Measurements from ENCODE around the gene ELFN1.

Gene ELFN1

GRCh38 chr7:1724118-1724910, 54.2 kb downstream of the ELFN1 start:
- DNase-seq (ENCODE audit: low read depth in 2 of 3, low spot score in 1 of 3): no peak

GRCh38 chr7:1725199-1725690, 55.2 kb downstream of the ELFN1 start:
- no peak for DNase-seq (ENCODE audit: low read depth in 2 of 3, low spot score in 1 of 3)

- DNase-seq (ENCODE audit: low read depth in 2 of 3, low spot score in 1 of 3): no peak
These were observed 55.9 kb downstream of the ELFN1 start for GRCh38 chr7:1725766-1726630.

- no peak for DNase-seq (ENCODE audit: low read depth in 2 of 3, low spot score in 1 of 3)
These were observed 57.0 kb downstream of the ELFN1 start for GRCh38 chr7:1727079-1727478.

GRCh38 chr7:1727812-1728570, 57.9 kb downstream of the ELFN1 start:
- no peak for DNase-seq (ENCODE audit: low read depth in 2 of 3, low spot score in 1 of 3)

- DNase-seq (ENCODE audit: low read depth in 2 of 3, low spot score in 1 of 3): no peak
These were observed 59.1 kb downstream of the ELFN1 start for GRCh38 chr7:1729183-1729582.

- no peak for DNase-seq (ENCODE audit: low read depth in 2 of 3, low spot score in 1 of 3)
These were observed 59.7 kb downstream of the ELFN1 start for GRCh38 chr7:1729773-1730172.

GRCh38 chr7:1732072-1732471, 62.0 kb downstream of the ELFN1 start:
- no peak for DNase-seq (ENCODE audit: low read depth in 2 of 3, low spot score in 1 of 3)

GRCh38 chr7:1732645-1733044, 62.6 kb downstream of the ELFN1 start:
- no peak for DNase-seq (ENCODE audit: low read depth in 2 of 3, low spot score in 1 of 3)

- no peak for DNase-seq (ENCODE audit: low read depth in 2 of 3, low spot score in 1 of 3)
These were observed 63.3 kb downstream of the ELFN1 start for GRCh38 chr7:1733206-1733907.

- no peak for DNase-seq (ENCODE audit: low read depth in 2 of 3, low spot score in 1 of 3)
These were observed 64.0 kb downstream of the ELFN1 start for GRCh38 chr7:1733908-1734730.

- no peak for DNase-seq (ENCODE audit: low read depth in 2 of 3, low spot score in 1 of 3)
These were observed 65.2 kb downstream of the ELFN1 start for GRCh38 chr7:1735262-1735661.

GRCh38 chr7:1735806-1736483, 65.9 kb downstream of the ELFN1 start:
- no peak for DNase-seq (ENCODE audit: low read depth in 2 of 3, low spot score in 1 of 3)

GRCh38 chr7:1736484-1736817, 66.4 kb downstream of the ELFN1 start:
- no peak for DNase-seq (ENCODE audit: low read depth in 2 of 3, low spot score in 1 of 3)

- no peak for DNase-seq (ENCODE audit: low read depth in 2 of 3, low spot score in 1 of 3)
These were observed 66.8 kb downstream of the ELFN1 start for GRCh38 chr7:1736830-1737229.

- DNase-seq (ENCODE audit: low read depth in 2 of 3, low spot score in 1 of 3): no peak
These were observed 67.4 kb downstream of the ELFN1 start for GRCh38 chr7:1737523-1737922.

GRCh38 chr7:1737956-1738355, 67.9 kb downstream of the ELFN1 start:
- no peak for DNase-seq (ENCODE audit: low read depth in 2 of 3, low spot score in 1 of 3)

- DNase-seq (ENCODE audit: low read depth in 2 of 3, low spot score in 1 of 3): no peak
These were observed 68.4 kb downstream of the ELFN1 start for GRCh38 chr7:1738511-1738910.

- DNase-seq (ENCODE audit: low read depth in 2 of 3, low spot score in 1 of 3): no peak
These were observed 68.9 kb downstream of the ELFN1 start for GRCh38 chr7:1738956-1739355.

- no peak for DNase-seq (ENCODE audit: low read depth in 2 of 3, low spot score in 1 of 3)
These were observed 69.5 kb downstream of the ELFN1 start for GRCh38 chr7:1739593-1739992.
